NCI-H345 treated with DMSO at 0.1 percent for 48 hours (cell line): ENCODE results near the gene RAD54L.
"Not testable (repeated sequence)": the region's sequence is repeated elsewhere in the genome, so short reads cannot be mapped to it uniquely, and the experiment has no call there.

Experiments used
- DNase-seq: peaks from one replicate; lab custom pipeline; 2025; ENCODE audit not compliant: unreplicated experiment; lab: John Stamatoyannopoulos, UW

Gene RAD54L

GRCh38 chr1:46238865-46239264, 8.7 kb upstream of the RAD54L start:
- DNase-seq = not testable (repeated sequence)

GRCh38 chr1:46241733-46242132, 5.8 kb upstream of the RAD54L start:
- not testable (repeated sequence) for DNase-seq

- no peak for DNase-seq
These were observed 4.6 kb upstream of the RAD54L start for GRCh38 chr1:46242918-46243317.

GRCh38 chr1:46243831-46244230, 3.7 kb upstream of the RAD54L start:
- DNase-seq = not testable (repeated sequence)

- DNase-seq = no peak
These were observed 2.7 kb upstream of the RAD54L start for GRCh38 chr1:46244656-46245371.

GRCh38 chr1:46246136-46246535, 1.4 kb upstream of the RAD54L start:
- DNase-seq = not testable (repeated sequence)

- DNase-seq = peak; percentile 51
These were observed 771 bp upstream of the RAD54L start for GRCh38 chr1:46246548-46247435.

- peak; percentile 25 for DNase-seq
These were observed 758 bp downstream of the RAD54L start for GRCh38 chr1:46248122-46248920.

- no peak for DNase-seq
These were observed 7.1 kb downstream of the RAD54L start for GRCh38 chr1:46254668-46255067.

GRCh38 chr1:46256523-46256922, 9.0 kb downstream of the RAD54L start:
- no peak for DNase-seq

GRCh38 chr1:46262508-46262907, 14.9 kb downstream of the RAD54L start:
- no peak for DNase-seq

- no peak for DNase-seq
These were observed 15.6 kb downstream of the RAD54L start for GRCh38 chr1:46263146-46263545.

- DNase-seq = no peak
These were observed 21.0 kb downstream of the RAD54L start for GRCh38 chr1:46268578-46268977.

- DNase-seq = no peak
These were observed 26.9 kb downstream of the RAD54L start for GRCh38 chr1:46274225-46275029.

GRCh38 chr1:46275030-46275337, 27.4 kb downstream of the RAD54L start:
- no peak for DNase-seq

- DNase-seq = peak; percentile 5
These were observed 30.3 kb downstream of the RAD54L start for GRCh38 chr1:46277658-46278373.

GRCh38 chr1:46278807-46279206, 31.2 kb downstream of the RAD54L start:
- no peak for DNase-seq

GRCh38 chr1:46280092-46280491, 32.5 kb downstream of the RAD54L start:
- DNase-seq = no peak

GRCh38 chr1:46281021-46281420, 33.5 kb downstream of the RAD54L start:
- no peak for DNase-seq

GRCh38 chr1:46284058-46284457, 36.5 kb downstream of the RAD54L start:
- no peak for DNase-seq
